ENCODE measurements around the gene ADK. TPM values are rescaled to one million over a fixed set of nuclear protein-coding genes. Genes with fewer than 3 reads are reported as not detected.
"Not testable (repeated sequence)": the region's sequence is repeated elsewhere in the genome, so short reads cannot be mapped to it uniquely, and the experiment has no call there.

The ADK gene
- total RNA-seq, 1 donor from 2014 or later: 13.1 TPM

- no peaks in the 10 kb centered on the region for H3K4me1 Mint-ChIP-seq (ENCODE audit: unreplicated experiment)
- H3K27ac Mint-ChIP-seq (ENCODE audit: unreplicated experiment): no peak overlapping the region
- no peak overlapping the region for H3K4me3 Mint-ChIP-seq (ENCODE audit: unreplicated experiment)
- TF ChIP-seq CTCF (IDR thresholded peaks at IDR 0.05; ENCODE audit: unreplicated experiment): no peak
- DNase-seq (ENCODE audit: low spot score): no peak
- no peaks in the 10 kb centered on the region for H3K36me3 Mint-ChIP-seq (ENCODE audit: low read depth, unreplicated experiment)
- no peaks in the 10 kb centered on the region for H3K9me3 Mint-ChIP-seq (ENCODE audit: unreplicated experiment)
- no peaks in the 10 kb centered on the region for H3K27me3 Mint-ChIP-seq (ENCODE audit: unreplicated experiment)
Observed at GRCh38 chr10:74525885-74526284, 374.9 kb downstream of the ADK start.

- H3K4me3 Mint-ChIP-seq (ENCODE audit: unreplicated experiment); H3K27me3 Mint-ChIP-seq (ENCODE audit: unreplicated experiment); H3K36me3 Mint-ChIP-seq (ENCODE audit: low read depth, unreplicated experiment); H3K4me1 Mint-ChIP-seq (ENCODE audit: unreplicated experiment); H3K27ac Mint-ChIP-seq (ENCODE audit: unreplicated experiment); H3K9me3 Mint-ChIP-seq (ENCODE audit: unreplicated experiment); DNase-seq (ENCODE audit: low spot score): not testable (repeated sequence)
Observed at GRCh38 chr10:74527611-74528010, 376.6 kb downstream of the ADK start.

GRCh38 chr10:74529205-74529604, 378.2 kb downstream of the ADK start:
- Mint-ChIP-seq H3K27me3 (ENCODE audit: unreplicated experiment) (no peaks in the 10 kb centered on the region), H3K36me3 (ENCODE audit: low read depth, unreplicated experiment) (no peaks in the 10 kb centered on the region), H3K27ac (ENCODE audit: unreplicated experiment) (no peak overlapping the region), H3K4me1 (ENCODE audit: unreplicated experiment) (no peaks in the 10 kb centered on the region), H3K4me3 (ENCODE audit: unreplicated experiment) (no peak overlapping the region), H3K9me3 (ENCODE audit: unreplicated experiment) (no peaks in the 10 kb centered on the region)
- TF ChIP-seq CTCF (IDR thresholded peaks at IDR 0.05; ENCODE audit: unreplicated experiment): no peak
- no peak for DNase-seq (ENCODE audit: low spot score)

GRCh38 chr10:74530981-74531380, 380.0 kb downstream of the ADK start:
- Mint-ChIP-seq H3K9me3 (ENCODE audit: unreplicated experiment) (no peaks in the 10 kb centered on the region), H3K27ac (ENCODE audit: unreplicated experiment) (no peak overlapping the region), H3K27me3 (ENCODE audit: unreplicated experiment) (no peaks in the 10 kb centered on the region), H3K36me3 (ENCODE audit: low read depth, unreplicated experiment) (no peaks in the 10 kb centered on the region), H3K4me3 (ENCODE audit: unreplicated experiment) (no peak overlapping the region), H3K4me1 (ENCODE audit: unreplicated experiment) (no peaks in the 10 kb centered on the region)
- no peak for TF ChIP-seq CTCF (IDR thresholded peaks at IDR 0.05; ENCODE audit: unreplicated experiment)
- no peak for DNase-seq (ENCODE audit: low spot score)

- peaks cover 6% of the 10 kb centered on the region for H3K4me1 Mint-ChIP-seq (ENCODE audit: unreplicated experiment)
- no peak overlapping the region for H3K4me3 Mint-ChIP-seq (ENCODE audit: unreplicated experiment)
- no peak for TF ChIP-seq CTCF (IDR thresholded peaks at IDR 0.05; ENCODE audit: unreplicated experiment)
- no peaks in the 10 kb centered on the region for H3K36me3 Mint-ChIP-seq (ENCODE audit: low read depth, unreplicated experiment)
- no peaks in the 10 kb centered on the region for H3K9me3 Mint-ChIP-seq (ENCODE audit: unreplicated experiment)
- DNase-seq (ENCODE audit: low spot score): no peak
- H3K27ac Mint-ChIP-seq (ENCODE audit: unreplicated experiment): no peak overlapping the region
- H3K27me3 Mint-ChIP-seq (ENCODE audit: unreplicated experiment): peaks cover 1% of the 10 kb centered on the region
Observed at GRCh38 chr10:74539317-74539716, 388.3 kb downstream of the ADK start.

- DNase-seq (ENCODE audit: low spot score): no peak
- Mint-ChIP-seq H3K27me3 (ENCODE audit: unreplicated experiment) (peaks cover 1% of the 10 kb centered on the region), H3K36me3 (ENCODE audit: low read depth, unreplicated experiment) (no peaks in the 10 kb centered on the region), H3K9me3 (ENCODE audit: unreplicated experiment) (no peaks in the 10 kb centered on the region), H3K27ac (ENCODE audit: unreplicated experiment) (no peak overlapping the region), H3K4me3 (ENCODE audit: unreplicated experiment) (no peak overlapping the region), H3K4me1 (ENCODE audit: unreplicated experiment) (peaks cover 6% of the 10 kb centered on the region)
- no peak for TF ChIP-seq CTCF (IDR thresholded peaks at IDR 0.05; ENCODE audit: unreplicated experiment)
Observed at GRCh38 chr10:74541375-74541774, 390.4 kb downstream of the ADK start.

Data from endothelial cell (in vitro differentiated cells).